Caco-2 (cell line): ENCODE results near the gene KIAA0232. TPM values are rescaled to one million over a fixed set of nuclear protein-coding genes. Genes with fewer than 3 reads are reported as not detected.

Experiments used
- BruUV-seq: library from RNA; stranded (reverse); fragments of 400-500 nt; replicated peaks from 2 replicates; lab custom pipeline; 2021; lab: Mats Ljungman, UMichigan
- CTCF ChIA-PET: fragments of 300-600 bp; sonication (Branson Sonifier 250); formaldehyde crosslinking; loops from one replicate; lab custom pipeline; 2022; ENCODE audit warnings: antibody characterized with exemption; lab: Charles Lee
- POLR2A ChIA-PET: fragments of 300-600 bp; sonication (Branson Sonifier 250); formaldehyde crosslinking; loops from one replicate; lab custom pipeline; 2022; ENCODE audit warnings: antibody characterized with exemption; lab: Charles Lee
- DNase-seq, 2 experiments: peaks; one replicate each; pipeline versions ENCODE4 v3.0.0 to v3.0.0-alpha.2; 2020 to 2022
- H3K27me3 ChIP-seq: replicated peaks from 2 replicates; pipeline ENCODE4 v1.6.0; 2011; ENCODE audit warnings: low read length; ENCODE audit not compliant: control insufficient read depth, insufficient read depth
- H3K36me3 ChIP-seq: 2 replicates; pipeline ENCODE4 v1.5.1; 2011; ENCODE audit warnings: low read length; ENCODE audit not compliant: control insufficient read depth, insufficient read depth
- H3K4me1 ChIP-seq: fragments of 250-450 bp; sonication (Bioruptor Pico); 2 replicates; pipeline ENCODE4 v1.5.1; 2020; ENCODE audit warnings: mild to moderate bottlenecking
- H3K4me3 ChIP-seq: 2 replicates; pipeline ENCODE4 v1.5.1; 2011; ENCODE audit warnings: low read depth, mild to moderate bottlenecking, control low read depth, low read length
- H3K9me3 ChIP-seq: fragments of 250-450 bp; sonication (Bioruptor Pico); 2 replicates; pipeline ENCODE4 v1.5.1; 2020; ENCODE audit warnings: mild to moderate bottlenecking, moderate library complexity
- H3K27ac Mint-ChIP-seq: one replicate; pipeline ENCODE4 v1.8.0; 2022; ENCODE audit warnings: mixed read lengths; ENCODE audit not compliant: unreplicated experiment
- H3K27me3 Mint-ChIP-seq: one replicate; pipeline ENCODE4 v1.8.0; 2022; ENCODE audit warnings: mixed read lengths; ENCODE audit not compliant: insufficient read depth, unreplicated experiment
- H3K36me3 Mint-ChIP-seq: one replicate; pipeline ENCODE4 v1.8.0; 2022; ENCODE audit warnings: mild to moderate bottlenecking, mixed read lengths; ENCODE audit not compliant: insufficient read depth, unreplicated experiment
- H3K4me1 Mint-ChIP-seq: one replicate; pipeline ENCODE4 v1.8.0; 2022; ENCODE audit warnings: low read depth, mixed read lengths; ENCODE audit not compliant: unreplicated experiment
- H3K4me3 Mint-ChIP-seq: one replicate; pipeline ENCODE4 v1.8.0; 2022; ENCODE audit warnings: mild to moderate bottlenecking, moderate library complexity, mixed read lengths; ENCODE audit not compliant: unreplicated experiment
- H3K9me3 Mint-ChIP-seq: one replicate; pipeline ENCODE4 v1.8.0; 2022; ENCODE audit warnings: mixed read lengths; ENCODE audit not compliant: unreplicated experiment
- CTCF ChIP-seq, 2 experiments: fragments of 200-600 bp in 1 of 2; IDR thresholded peaks; 1 replicate in 1 of 2; 2 replicates in 1 of 2; pipeline versions ENCODE4 v1.5.1 to v1.8.0; 2011 to 2022; ENCODE audit warnings: antibody characterized with exemption in 1 of 2, control low read depth in 1 of 2, inconsistent platforms in 1 of 2, low read depth in 1 of 2, low read length in 1 of 2, mild to moderate bottlenecking in 1 of 2, moderate library complexity in 1 of 2; ENCODE audit not compliant: insufficient read depth in 1 of 2, severe bottlenecking in 1 of 2, unreplicated experiment in 1 of 2
- intact Hi-C: fragments of 100-400 bp; cut with micrococcal nuclease; formaldehyde crosslinking; loops from one replicate; pipeline ENCODE4 v1.10.0; 2022; ENCODE audit not compliant: unreplicated experiment
- total RNA-seq: library from RNA; stranded (reverse); gene quantifications from 2 replicates; pipeline ENCODE4 v1.2.3, GENCODE V29; 2022

KIAA0232 gene
- total RNA-seq, 1 experiment from 2014 or later = 19.7 TPM

- Histone ChIP-seq H3K4me3 (no peak overlapping the region), H3K4me1 (peaks cover 9% of the 10 kb centered on the region), H3K36me3 (no peaks in the 10 kb centered on the region), H3K9me3 (no peaks in the 10 kb centered on the region), H3K27me3 (no peaks in the 10 kb centered on the region)
- no peak for TF ChIP-seq CTCF (IDR thresholded peaks at IDR 0.05; ENCODE audit: insufficient read depth in 1 of 2, low read depth in 1 of 2, low read length in 1 of 2, severe bottlenecking in 1 of 2, unreplicated experiment in 1 of 2)
- ChIA-PET CTCF (no interaction called here), POLR2A (no interaction called here)
- Mint-ChIP-seq H3K27me3 (no peaks in the 10 kb centered on the region), H3K27ac (no peak overlapping the region), H3K4me1 (peaks cover 11% of the 10 kb centered on the region), H3K36me3 (no peaks in the 10 kb centered on the region), H3K4me3 (no peak overlapping the region), H3K9me3 (no peaks in the 10 kb centered on the region)
- intact Hi-C loops = no loop called here
- BruUV-seq = no TSS peak
- no peak for DNase-seq
Observed at GRCh38 chr4:6760865-6761264, 21.7 kb upstream of the KIAA0232 start.

DNA sequence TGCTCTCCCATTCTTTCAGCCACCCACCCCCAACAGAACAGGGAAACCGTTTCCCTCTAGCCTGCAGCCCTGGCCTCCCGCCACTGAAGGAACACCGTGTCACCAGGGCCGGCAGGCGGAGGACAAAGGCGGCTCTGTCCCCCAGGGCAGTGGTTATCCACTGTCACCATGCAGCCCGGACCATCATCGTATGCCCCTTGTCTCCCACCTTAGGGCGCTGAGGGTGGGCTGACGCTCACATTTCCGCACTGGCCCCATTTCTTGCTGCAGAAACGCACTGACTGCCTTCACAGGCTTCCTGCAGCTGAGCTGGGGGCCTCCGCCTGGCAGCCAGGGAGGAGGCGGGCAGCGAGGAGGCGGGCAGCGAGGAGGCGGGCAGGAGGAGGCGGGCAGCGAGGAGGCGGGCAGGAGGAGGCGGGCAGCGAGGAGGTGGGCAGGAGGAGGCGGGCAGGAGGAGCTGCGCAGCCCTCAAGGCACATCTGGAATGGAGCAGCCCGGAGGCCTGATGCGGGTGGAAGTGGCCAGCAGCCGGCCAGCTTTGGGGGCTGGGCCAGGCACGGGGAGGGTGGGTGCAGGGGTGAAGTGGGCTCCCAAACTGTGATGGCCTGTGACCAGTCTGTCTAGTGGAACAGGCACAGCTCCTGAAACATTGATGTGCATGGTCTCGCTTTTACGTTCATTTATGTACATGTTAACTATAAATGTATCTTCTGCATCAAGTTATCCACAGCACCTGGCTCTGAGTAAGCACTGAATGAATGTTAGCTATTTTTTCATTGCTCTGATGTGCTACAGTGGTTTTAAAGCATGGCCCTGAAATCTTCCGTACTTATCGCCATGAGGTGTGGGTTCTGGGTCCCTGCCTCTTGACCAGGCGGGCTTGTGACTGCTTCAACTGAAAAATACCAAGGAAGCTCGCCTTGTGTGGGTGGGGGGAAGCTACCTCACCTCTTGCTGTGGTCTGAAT lies 20.6 kb upstream of the KIAA0232 start:
- POLR2A ChIA-PET = no interaction called here
- Mint-ChIP-seq H3K27ac (no peak overlapping the region), H3K4me1 (peaks cover 11% of the 10 kb centered on the region), H3K4me3 (no peak overlapping the region), H3K9me3 (no peaks in the 10 kb centered on the region), H3K36me3 (no peaks in the 10 kb centered on the region), H3K27me3 (no peaks in the 10 kb centered on the region)
- no peaks in the 10 kb centered on the region for H3K36me3 ChIP-seq
- no TSS peak for BruUV-seq
- no peak for DNase-seq
- no peak overlapping the region for H3K4me3 ChIP-seq
- peaks cover 9% of the 10 kb centered on the region for H3K4me1 ChIP-seq
- no peaks in the 10 kb centered on the region for H3K9me3 ChIP-seq
- CTCF ChIA-PET = no interaction called here
- no peaks in the 10 kb centered on the region for H3K27me3 ChIP-seq
- intact Hi-C loops = no loop called here
- no peak for TF ChIP-seq CTCF (IDR thresholded peaks at IDR 0.05; ENCODE audit: insufficient read depth in 1 of 2, low read depth in 1 of 2, low read length in 1 of 2, severe bottlenecking in 1 of 2, unreplicated experiment in 1 of 2)

DNA sequence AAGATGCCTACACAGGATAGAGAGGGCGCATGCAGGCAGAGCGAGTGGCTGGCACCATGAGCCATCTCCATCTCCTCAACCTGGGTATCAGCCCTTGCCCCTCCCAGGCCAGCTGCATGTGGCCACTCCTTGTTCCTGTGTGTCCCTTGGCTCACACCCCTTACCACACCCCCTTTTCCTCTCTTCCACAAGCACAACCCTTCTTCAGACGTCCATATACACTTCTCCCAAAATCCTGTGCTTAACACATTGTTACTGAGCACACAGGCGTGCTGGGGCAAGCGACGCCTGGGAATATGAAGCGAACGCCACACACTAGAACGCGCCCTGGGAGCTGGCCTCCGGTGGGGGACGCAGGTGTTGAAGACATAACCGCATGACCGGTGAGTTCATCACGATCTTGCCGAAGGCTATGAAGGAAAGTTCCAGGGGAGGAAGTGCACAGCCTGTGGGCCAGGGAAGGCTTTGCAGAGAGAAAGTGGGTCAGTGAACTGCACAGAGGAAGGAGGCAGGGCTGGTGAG lies 19.1 kb upstream of the KIAA0232 start:
- Mint-ChIP-seq H3K27me3 (no peaks in the 10 kb centered on the region), H3K9me3 (no peaks in the 10 kb centered on the region), H3K27ac (peak overlapping the region; percentile 65), H3K36me3 (no peaks in the 10 kb centered on the region), H3K4me3 (no peak overlapping the region), H3K4me1 (peaks cover 10% of the 10 kb centered on the region)
- H3K4me3 ChIP-seq = no peak overlapping the region
- TF ChIP-seq CTCF (IDR thresholded peaks at IDR 0.05; ENCODE audit: insufficient read depth in 1 of 2, low read depth in 1 of 2, low read length in 1 of 2, severe bottlenecking in 1 of 2, unreplicated experiment in 1 of 2) = peak in 1 of 2 experiments; percentile 12
- POLR2A ChIA-PET = no interaction called here
- no peak for DNase-seq
- CTCF ChIA-PET = no interaction called here
- BruUV-seq = no TSS peak
- peaks cover 7% of the 10 kb centered on the region for H3K4me1 ChIP-seq
- no peaks in the 10 kb centered on the region for H3K27me3 ChIP-seq
- no peaks in the 10 kb centered on the region for H3K9me3 ChIP-seq
- intact Hi-C loops = no loop called here
- H3K36me3 ChIP-seq = no peaks in the 10 kb centered on the region
